NCI-H526 treated with DMSO at 0.1 percent for 48 hours (cell line): Measurements from ENCODE around the gene COL4A3.

Experiments used
- DNase-seq: peaks from one replicate; lab custom pipeline; 2025; lab: John Stamatoyannopoulos, UW

The COL4A3 gene

GRCh38 chr2:227340106-227340505 lies 175.7 kb downstream of the COL4A3 start:
- no peak for DNase-seq

DNA sequence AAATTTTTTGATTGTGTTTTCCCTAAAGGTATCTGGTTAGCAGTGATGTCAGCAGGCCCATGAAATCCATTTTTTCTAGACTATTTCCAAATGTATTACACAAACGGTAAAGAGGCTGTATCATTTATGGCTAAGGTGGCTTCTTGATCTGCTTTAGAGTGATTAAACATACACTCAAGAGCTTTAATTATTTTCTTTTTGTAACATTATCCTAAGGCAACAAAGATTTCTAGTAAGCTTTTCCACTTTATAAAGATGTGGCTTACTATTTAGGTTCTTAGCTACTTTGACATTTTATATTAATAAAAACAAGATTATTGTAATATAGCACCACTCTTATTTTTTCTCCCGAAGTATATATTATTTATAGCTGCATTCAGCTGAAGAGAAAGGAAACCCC lies 177.1 kb downstream of the COL4A3 start:
- no peak for DNase-seq

GRCh38 chr2:227344231-227344630 lies 179.8 kb downstream of the COL4A3 start:
- DNase-seq, result no peak

GRCh38 chr2:227347117-227347516 lies 182.7 kb downstream of the COL4A3 start:
- no peak for DNase-seq

DNA sequence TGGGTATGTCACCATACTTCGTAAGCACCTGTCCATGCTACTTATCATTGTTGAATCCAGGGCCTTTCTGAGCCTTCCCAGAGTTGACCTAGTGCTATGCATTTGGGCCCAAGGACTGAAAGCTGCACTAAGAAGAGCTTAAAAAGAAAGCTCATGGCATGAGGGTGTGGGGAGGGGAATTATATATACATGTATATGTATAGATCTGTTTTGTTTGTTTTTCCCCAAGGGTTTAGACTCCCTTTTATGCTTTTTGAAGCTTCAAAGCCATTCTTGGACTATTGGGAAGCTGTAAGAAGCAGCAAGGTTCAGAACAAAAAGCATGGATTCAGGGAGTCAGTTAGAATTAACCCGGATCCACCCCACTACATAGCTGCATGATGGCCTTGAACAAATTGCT lies 183.9 kb downstream of the COL4A3 start:
- DNase-seq, result no peak

DNA sequence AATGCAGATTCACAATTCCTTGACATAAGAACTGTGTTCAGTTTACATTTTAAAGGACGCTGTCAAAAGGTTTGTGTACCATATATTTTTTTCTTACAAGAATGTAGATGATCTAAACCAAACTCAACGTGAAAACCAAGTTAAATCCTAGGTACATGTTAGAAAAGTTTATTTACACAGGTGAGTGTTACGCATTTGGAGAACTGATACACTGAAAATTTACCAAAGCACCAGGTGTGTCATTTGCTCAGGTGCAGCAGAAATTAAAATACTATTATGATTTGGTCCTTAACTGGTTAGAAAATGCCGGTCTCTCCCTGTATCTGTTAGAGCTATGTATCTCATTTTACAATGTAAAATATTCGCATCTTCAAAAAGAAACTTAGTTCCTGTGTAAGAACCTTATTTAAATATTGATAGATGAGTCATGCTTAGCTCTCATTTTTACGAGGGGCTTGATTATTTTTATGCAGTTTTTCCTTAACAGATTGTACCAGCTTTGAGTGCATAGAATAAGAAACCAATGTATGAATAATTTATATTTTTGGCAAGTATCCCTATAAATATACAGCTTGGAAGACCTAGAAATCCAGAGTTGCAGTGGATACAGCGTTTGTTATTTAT lies 185.7 kb downstream of the COL4A3 start:
- no peak for DNase-seq

- no peak for DNase-seq
These were observed 187.2 kb downstream of the COL4A3 start for GRCh38 chr2:227351639-227352038.

DNA sequence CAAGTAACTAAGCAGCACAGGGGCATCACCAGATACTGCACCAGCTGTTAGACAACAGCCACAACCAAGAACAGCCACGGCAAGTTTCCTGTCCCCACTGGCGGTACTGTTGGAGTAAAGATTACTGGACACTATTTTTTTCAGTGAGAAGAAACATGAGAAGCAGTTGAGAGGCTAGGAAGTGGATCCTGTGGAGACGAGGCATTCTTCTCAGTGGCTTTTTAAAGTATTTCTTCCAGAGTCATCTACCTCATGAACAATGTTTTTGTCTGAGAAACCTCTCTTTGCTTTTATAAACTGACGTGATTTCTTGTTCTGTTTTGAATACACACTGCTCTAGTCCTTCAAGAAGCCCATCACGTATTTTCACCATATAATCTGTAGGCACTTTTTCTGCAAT lies 195.9 kb downstream of the COL4A3 start:
- no peak for DNase-seq

DNA sequence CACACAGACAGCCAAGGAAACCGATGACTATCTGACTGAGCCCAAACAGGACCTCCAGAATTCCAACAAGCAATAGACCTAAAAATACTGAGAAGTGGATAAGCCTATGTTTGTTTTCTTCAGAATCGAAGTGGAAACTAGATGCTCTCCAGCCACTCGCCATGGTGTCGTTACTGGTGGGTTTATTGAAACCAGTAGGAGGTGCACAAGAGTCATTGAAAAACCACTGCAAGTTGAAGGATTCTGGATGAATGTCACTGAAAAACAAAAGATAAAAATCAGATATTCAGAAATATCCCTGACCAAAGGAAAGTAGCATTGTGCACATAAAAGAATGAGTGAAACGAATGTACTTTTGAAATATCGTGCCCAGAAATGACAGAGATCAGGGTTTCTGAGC lies 199.3 kb downstream of the COL4A3 start:
- DNase-seq, result no peak
